Uterus (tissue), 4 donors: Measurements from ENCODE around the gene MPPED1. TPM values are rescaled to one million over a fixed set of nuclear protein-coding genes. Genes with fewer than 3 reads are reported as not detected.

Experiments used
- DNase-seq, 2 donors: peaks; one replicate each; pipeline ENCODE4 v3.0.0-alpha.2; 2019 to 2020
- H3K27ac ChIP-seq, 2 donors: fragments of 200-600 bp; sonication (generic); 1 replicate in 1 of 2; 2 replicates in 1 of 2; pipeline ENCODE4 v1.5.1; 2016 to 2018
- H3K27me3 ChIP-seq, 2 donors: fragments of 200-600 bp; sonication (generic); one replicate each; pipeline ENCODE4 v1.5.1; 2018 to 2019; ENCODE audit warnings: control low read depth in 1 of 2
- H3K36me3 ChIP-seq, 2 donors: fragments of 200-600 bp; sonication (generic); one replicate each; pipeline ENCODE4 v1.5.1; 2019; ENCODE audit warnings: control low read depth in 1 of 2
- H3K4me1 ChIP-seq, 2 donors: fragments of 200-600 bp; sonication (generic); one replicate each; pipeline ENCODE4 v1.5.1; 2018 to 2019; ENCODE audit warnings: control low read depth in 1 of 2
- H3K4me3 ChIP-seq, 2 donors: fragments of 200-600 bp; sonication (generic); 1 replicate in 1 of 2; 2 replicates in 1 of 2; pipeline ENCODE4 v1.5.1; 2018 to 2019; ENCODE audit warnings: mild to moderate bottlenecking in 1 of 2
- H3K9me3 ChIP-seq, 2 donors: fragments of 200-600 bp; sonication (generic); one replicate each; pipeline ENCODE4 v1.5.1; 2019; ENCODE audit warnings: control low read depth in 1 of 2
- POLR2A ChIP-seq, 2 donors: fragments of 450-650 bp; IDR thresholded peaks; one replicate each; pipeline ENCODE4 v1.6.1; 2016; ENCODE audit warnings: antibody characterized with exemption in 2 of 2, mild to moderate bottlenecking in 1 of 2, moderate library complexity in 1 of 2
- intact Hi-C: fragments of 100-400 bp; cut with DNase I; formaldehyde crosslinking; loops from one replicate; pipeline ENCODE4 v1.15.1; 2023; ENCODE audit warnings: low total_unique reads
- total RNA-seq, 4 donors: library from RNA; depleted of rRNA in 3 of 4; stranded (reverse); fragments of >200 nt in 3 of 4; gene quantifications; one replicate each; pipeline versions ENCODE4 v1.1.0 to v1.2.4, GENCODE V29; 2014 to 2023
- TF ChIP-seq, protein P1 (sequence below), 4 experiments: fragments of 200-600 bp in 2 of 4; fragments of 450-650 bp in 2 of 4; sonication (generic) in 2 of 4; IDR thresholded peaks; one replicate each; pipeline ENCODE4 v1.5.1; 2016 to 2019; ENCODE audit warnings: antibody characterized with exemption in 4 of 4, mild to moderate bottlenecking in 2 of 4, moderate library complexity in 1 of 4
- donor health status: DM: yes; HTN: yes; CAD: no.

Gene MPPED1
- total RNA-seq, 4 donors from 2014 or later: 0.67 to 8.4 TPM; not detected in 2

DNA sequence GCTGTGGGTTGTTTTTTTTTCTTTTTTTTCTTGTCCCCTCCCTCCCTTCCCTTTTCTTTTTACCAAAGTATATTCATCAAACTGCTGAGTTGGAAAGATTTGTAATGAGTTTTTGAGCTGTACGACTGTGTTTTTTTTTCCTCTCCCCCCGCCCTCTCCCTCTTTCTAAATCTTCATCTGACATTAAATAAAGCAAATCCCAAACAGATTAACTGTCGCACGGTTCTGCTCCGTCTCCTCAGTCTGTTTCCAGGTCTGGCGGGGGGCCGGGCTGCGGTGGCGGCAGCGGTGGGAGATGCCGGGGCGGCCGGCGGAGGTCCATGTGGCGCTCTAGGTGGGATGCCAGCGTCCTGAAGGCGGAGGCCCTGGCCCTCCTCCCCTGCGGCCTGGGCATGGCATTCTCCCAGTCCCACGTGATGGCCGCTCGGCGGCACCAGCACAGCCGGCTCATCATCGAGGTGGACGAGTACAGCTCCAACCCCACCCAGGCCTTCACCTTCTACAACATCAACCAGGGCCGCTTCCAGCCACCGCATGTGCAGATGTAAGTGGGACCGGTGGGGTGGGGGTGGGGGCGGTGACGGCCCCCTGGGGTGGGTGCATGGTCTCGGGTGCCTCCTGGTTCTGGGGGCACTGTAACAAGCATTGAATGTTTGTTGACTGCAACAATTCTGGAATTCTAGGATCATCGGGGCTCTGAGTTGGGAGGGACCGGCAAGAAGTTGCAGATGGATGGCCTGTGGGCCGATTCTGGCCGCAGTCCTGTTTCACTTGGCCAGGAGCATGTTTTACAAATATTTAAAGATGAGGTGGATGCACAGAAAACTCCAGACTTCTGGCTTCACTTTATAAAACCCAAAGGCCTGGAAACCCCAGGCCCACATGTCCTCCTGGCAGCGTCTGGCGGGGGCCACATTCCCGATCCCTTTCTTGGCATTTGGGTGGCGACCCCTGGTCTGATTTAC lies 13.1 kb downstream of the MPPED1 start:
- Histone ChIP-seq H3K27me3 (no peaks in the 10 kb centered on the region), H3K4me3 (no peak overlapping the region), H3K4me1 (no peaks in the 10 kb centered on the region), H3K9me3 (no peaks in the 10 kb centered on the region), H3K36me3 (no peaks in the 10 kb centered on the region), H3K27ac (no peak overlapping the region)
- DNase-seq: no peak
- TF ChIP-seq, protein P1, sequence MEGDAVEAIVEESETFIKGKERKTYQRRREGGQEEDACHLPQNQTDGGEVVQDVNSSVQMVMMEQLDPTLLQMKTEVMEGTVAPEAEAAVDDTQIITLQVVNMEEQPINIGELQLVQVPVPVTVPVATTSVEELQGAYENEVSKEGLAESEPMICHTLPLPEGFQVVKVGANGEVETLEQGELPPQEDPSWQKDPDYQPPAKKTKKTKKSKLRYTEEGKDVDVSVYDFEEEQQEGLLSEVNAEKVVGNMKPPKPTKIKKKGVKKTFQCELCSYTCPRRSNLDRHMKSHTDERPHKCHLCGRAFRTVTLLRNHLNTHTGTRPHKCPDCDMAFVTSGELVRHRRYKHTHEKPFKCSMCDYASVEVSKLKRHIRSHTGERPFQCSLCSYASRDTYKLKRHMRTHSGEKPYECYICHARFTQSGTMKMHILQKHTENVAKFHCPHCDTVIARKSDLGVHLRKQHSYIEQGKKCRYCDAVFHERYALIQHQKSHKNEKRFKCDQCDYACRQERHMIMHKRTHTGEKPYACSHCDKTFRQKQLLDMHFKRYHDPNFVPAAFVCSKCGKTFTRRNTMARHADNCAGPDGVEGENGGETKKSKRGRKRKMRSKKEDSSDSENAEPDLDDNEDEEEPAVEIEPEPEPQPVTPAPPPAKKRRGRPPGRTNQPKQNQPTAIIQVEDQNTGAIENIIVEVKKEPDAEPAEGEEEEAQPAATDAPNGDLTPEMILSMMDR (IDR thresholded peaks at IDR 0.05): no peak
- TF ChIP-seq POLR2A (IDR thresholded peaks at IDR 0.05): no peak
- intact Hi-C loops: no loop called here

DNA sequence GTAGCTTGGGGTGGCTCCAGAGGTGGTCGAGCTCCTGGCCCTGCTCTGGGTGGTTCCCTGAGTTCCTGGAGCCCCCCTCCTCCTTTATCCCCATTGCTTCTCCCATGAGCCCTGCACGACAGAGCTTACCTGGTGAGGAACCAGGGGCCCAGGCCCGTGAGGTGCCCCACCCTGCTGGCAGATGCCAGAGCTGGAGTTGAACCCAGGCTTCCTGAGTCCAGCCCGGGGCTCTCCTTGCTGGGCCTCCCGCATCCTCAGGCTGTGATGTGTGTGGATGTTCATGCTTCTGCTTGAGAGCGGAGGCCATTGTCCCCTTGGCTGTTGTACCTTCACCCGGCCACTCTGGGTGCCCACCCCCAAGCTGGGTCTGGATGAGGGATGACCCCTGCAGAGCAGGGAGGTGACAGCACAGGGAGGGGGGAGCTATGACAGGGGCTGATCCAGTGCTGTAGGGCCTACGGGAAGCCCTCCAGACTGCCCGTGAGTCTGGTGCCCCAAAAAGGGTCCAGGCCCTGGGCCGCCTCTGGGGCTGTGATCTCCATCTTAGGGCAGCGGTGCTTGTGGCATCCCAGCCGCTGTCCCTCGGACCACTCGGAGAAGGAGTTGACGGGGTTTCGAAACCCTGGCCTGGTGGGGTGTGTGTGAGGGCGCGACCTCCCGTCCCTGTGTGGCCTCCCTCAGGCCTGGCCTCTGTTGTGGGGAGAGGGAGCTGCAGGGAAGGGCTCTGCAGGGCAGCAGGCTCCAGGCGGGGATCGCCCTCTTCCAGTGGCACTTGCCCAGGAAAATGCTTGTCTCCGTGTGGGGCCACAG lies 14.4 kb downstream of the MPPED1 start:
- H3K36me3 ChIP-seq: no peaks in the 10 kb centered on the region
- H3K9me3 ChIP-seq: no peaks in the 10 kb centered on the region
- TF ChIP-seq, protein P1 (IDR thresholded peaks at IDR 0.05): no peak
- no peak for TF ChIP-seq POLR2A (IDR thresholded peaks at IDR 0.05)
- H3K4me3 ChIP-seq: no peak overlapping the region
- DNase-seq: no peak
- no peak overlapping the region for H3K27ac ChIP-seq
- intact Hi-C loops: no loop called here
- H3K27me3 ChIP-seq: no peaks in the 10 kb centered on the region
- H3K4me1 ChIP-seq: no peaks in the 10 kb centered on the region

DNA sequence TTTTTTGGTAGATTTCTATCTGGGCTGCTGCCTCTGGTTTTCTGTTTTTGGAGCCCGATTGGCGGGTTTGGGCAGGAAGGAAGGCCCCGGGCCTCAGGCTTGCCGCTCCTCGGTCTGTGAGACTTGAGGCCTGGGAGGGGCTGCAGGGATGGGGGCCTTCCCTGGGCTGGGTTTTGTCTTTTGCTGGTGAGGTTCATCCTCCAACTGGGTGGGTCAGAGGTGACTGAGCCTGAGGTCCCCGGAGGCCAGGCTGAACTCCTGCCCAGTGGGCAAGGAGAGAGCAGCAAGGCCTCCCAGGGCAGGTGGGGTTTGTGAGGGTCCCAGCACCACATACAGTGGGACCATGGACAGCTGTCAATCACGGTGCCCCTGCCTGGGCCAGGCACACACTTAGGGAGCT lies 15.0 kb downstream of the MPPED1 start:
- Histone ChIP-seq H3K36me3 (no peaks in the 10 kb centered on the region), H3K27me3 (no peaks in the 10 kb centered on the region), H3K9me3 (no peaks in the 10 kb centered on the region), H3K4me1 (no peaks in the 10 kb centered on the region), H3K27ac (no peak overlapping the region), H3K4me3 (no peak overlapping the region)
- DNase-seq: no peak
- TF ChIP-seq, protein P1 (IDR thresholded peaks at IDR 0.05): no peak
- TF ChIP-seq POLR2A (IDR thresholded peaks at IDR 0.05): no peak
- intact Hi-C loops: no loop called here

DNA sequence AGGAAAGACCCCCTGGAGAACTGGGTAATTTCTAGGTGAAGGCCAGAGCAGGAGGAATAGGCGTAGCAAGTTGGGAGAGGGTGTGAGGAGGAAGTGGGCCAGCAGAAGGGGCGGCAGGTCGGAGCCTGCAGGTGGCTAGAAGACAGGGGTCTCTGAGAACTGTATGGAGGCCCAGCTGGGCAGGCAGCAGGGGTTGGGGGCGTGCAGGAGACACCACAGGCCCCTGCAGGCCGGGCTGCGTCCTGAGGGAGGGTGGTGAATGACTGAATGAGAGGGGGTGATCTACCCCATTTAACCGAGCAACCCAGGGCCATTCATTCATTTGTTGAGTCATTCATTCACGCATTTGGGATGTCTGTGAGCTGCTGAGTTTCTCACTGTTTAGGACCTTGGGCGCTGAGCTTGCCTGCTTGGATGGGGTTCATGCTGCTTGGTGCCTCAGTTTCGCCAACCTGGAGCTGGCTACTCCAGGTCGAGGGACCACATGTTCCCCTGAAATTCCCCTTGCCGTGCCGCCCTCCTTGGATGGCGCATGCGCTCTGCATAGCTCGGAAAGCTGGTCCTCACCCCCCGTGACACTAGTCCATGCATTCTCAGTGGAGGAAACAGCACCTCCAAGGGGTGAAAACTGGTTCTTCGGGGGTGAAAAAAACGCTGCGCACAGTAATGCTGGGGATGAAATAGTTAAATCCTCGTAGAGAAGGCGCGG lies 15.6 kb downstream of the MPPED1 start:
- Histone ChIP-seq H3K36me3 (no peaks in the 10 kb centered on the region), H3K27ac (no peak overlapping the region), H3K4me3 (no peak overlapping the region), H3K4me1 (no peaks in the 10 kb centered on the region), H3K9me3 (no peaks in the 10 kb centered on the region), H3K27me3 (no peaks in the 10 kb centered on the region)
- intact Hi-C loops: no loop called here
- TF ChIP-seq POLR2A (IDR thresholded peaks at IDR 0.05): no peak
- TF ChIP-seq, protein P1 (IDR thresholded peaks at IDR 0.05): no peak
- no peak for DNase-seq
